HG03571 (cell line): ENCODE data around the gene OCA2.
"Not testable (repeated sequence)": the region's sequence is repeated elsewhere in the genome, so short reads cannot be mapped to it uniquely, and the experiment has no call there.

Experiments used
- ATAC-seq: cut with Tn5 transposase; IDR thresholded peaks from one replicate; pipeline ENCODE4 v1.9.1; 2021; ENCODE audit not compliant: unreplicated experiment

Gene OCA2

DNA sequence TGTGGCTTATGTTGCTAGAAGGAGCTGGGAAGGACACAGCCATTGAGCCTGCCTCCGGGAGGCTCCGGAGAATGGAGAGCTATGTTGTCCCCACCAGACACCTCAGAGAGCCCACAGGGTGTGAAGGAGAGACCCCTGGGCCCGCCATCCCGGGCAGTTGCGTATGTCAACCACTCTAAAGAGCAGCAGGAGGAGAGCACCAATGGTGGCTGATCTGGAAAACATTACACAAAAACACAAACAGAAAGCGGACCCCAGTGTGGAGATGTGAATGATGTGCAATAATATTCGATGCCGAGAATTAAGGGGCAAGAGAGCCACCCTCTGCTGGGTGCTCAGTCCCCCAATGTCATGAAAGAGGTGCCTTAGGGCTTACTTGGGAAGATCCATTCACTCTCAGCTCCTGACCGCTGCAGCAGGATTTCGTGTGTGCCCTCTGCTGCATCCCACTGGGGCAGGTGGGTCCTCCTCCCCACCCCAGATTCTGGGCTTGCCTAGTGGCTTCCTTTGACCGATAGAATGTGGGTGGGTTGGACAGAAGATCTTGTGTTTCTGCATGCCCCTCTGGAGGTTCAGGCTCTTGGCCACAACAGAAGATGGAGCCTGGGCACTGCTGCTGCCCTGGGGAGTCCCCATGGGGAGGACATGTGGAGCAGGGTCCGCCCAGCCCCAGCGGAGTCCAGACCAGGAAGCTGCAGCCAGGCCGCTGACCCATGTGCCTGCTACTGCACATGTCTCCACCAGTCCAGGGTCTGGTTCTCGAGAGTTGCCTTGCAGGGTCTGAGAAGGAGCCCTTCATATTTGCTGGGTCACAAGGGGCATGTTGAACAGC lies 245.3 kb downstream of the OCA2 start:
- ATAC-seq = no peak

DNA sequence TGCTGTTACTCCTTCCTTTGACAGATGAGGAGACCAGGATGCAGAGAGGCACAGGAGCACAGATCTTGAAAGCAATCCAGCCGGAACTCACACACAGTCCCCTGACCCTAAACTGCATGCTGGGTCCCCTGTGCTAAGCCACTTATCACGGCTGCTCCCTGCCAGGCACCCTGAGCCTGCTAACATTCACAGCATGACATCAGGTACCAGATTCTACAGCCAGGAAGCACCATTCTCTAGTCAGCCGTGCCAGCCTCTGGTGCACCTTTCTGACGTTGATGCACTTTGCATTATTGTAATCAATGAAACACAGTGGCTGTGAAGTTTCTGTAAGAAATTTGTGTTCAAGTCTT lies 247.3 kb downstream of the OCA2 start:
- ATAC-seq = no peak

DNA sequence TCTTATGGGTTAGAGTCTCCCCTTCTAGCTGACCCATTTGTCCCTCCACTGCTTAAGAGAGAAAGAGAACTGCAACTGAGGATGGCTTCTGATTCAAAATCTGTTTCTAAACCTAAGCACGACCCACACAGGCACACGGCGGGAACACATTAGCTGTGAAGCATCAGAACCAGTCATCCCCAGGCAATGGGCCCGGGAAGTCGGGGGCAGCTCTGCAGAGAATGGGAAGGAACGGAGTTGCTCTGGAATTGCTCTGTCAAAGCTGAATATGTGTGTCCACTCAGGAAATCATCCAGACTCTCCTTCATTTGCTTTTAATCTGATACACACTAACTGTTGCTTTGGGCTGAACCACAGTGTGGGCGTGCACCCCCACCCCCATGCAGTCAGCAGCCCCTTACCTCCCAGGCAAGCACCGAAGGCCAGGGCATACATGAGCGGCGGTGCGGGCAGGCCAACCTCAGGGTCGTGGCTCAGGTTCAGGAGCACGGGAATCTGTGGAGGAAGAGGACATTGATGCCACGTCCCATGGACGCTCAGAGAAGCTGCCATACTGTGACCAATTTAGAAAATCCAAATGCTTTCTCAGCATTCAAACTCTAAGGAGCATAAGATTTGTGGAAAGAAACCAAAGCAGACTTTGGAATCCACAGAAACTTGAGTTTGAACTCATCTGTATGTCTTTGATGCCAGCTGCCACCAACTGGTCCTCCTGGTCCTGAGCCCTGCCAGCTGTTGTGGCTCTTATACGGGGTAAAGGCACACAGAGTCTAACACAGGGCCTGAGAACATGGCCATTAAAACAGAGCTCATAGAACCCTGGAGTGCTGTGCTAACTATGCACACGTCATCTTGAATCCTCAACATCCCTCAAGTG lies 247.9 kb downstream of the OCA2 start:
- ATAC-seq = no peak

DNA sequence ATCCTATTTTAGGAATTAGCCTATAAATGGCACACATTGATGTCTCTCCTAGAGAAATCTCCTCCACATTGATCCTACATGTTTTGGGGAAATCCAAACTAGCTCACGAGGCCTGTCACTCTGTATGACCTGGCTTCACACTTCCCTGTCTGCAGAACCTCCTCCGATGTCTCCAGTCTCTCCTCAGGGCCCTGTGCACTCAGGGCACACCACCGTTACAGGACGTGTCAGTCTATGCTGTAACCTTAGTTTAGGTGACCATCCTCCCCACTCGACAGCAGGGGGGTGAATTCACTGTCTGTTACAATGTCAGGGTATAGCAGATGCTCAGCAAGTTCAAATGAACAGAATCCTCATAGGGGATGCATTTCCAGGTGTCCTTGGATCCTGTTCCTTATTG lies 249.1 kb downstream of the OCA2 start:
- no peak for ATAC-seq

DNA sequence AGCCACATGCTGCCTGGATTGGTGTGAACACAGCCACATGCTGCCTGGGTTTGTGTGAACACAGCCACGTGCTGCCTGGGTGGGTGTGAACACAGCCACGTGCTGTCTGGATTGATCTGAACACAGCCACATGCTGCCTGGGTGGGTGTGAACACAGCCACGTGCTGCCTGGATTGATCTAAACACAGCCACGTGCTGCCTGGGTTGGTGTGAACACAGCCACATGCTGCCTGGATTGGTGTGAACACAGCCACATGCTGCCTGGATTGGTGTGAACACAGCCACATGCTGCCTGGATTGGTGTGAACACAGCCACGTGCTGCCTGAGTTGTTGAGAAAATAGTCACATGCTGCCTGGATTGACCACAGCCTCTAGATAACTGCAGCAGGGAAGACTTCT lies 250.2 kb downstream of the OCA2 start:
- not testable (repeated sequence) for ATAC-seq

DNA sequence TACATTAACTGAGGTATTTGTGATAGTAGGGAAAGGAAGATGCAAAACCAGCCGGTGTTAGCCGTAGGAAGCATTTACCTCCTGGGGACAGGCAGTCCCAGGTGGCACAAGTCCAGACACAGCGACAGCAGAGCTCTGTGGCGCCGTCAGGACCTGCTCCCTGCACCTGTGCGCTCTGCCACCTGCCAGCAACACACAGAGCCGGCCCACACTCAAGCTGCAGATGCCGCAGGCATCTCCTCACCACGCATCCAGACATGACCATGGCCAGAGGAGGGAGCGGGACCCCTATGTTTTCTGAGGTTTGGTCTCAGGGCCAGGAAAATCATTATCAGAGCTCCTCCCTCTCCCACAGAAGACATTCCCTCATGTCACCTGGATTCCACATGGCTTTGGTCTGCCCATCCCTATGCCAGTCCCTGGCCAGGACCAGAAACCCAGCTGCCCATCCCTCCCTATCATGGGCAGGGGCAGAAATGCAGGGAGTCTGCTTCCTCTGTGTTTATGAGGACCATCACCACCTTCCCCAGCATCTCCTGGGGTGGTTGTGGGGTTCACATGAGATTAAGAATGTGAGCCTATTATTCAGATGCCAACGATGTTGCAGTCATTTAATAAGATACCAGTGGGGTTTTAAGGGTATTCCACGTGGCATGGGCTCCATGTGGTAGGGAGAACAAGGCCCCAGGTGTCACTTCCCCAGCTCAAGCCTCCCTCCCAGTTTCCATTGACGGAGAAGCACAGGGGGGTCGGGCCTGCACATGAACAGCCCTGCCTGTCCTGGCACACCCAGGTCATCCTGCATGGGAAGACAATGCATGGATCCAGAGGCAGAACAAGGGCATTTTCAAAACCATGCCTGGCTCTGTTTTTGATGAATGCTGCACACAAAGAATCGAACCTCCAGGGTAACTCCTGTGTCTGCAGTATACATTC lies 251.1 kb downstream of the OCA2 start:
- no peak for ATAC-seq

DNA sequence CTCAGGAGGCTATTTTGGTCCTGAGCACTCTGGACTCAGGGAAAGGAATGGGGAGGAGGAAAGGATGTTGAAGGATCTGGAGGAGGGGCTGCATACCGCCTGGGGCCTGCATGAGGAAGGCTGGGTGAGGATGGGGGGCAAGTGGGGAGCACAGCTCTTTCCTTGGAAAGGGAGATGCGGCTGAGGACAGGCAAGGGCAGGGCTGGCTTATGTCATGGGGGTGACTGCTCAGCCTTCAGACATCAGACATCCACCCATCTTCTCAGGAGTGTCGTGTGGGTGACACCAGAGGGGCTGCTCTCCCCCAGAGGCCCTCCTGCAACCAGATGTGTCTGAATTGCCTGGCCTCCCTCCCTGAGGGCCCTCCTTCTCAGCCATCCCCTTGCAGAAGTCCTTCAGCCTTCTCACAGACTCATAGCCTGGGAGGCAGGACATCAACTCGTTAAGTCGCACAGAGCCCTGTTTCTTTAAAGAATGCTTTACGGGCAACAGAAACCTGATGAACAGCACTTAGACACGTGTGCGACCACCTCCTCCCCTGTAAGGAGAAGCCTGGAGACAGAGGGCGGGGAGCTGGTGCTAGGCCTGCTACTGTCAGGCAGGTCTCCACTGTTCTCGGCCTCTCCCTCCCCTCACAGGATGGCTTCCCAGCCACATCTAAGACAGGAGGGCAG lies 252.3 kb downstream of the OCA2 start:
- ATAC-seq = no peak

DNA sequence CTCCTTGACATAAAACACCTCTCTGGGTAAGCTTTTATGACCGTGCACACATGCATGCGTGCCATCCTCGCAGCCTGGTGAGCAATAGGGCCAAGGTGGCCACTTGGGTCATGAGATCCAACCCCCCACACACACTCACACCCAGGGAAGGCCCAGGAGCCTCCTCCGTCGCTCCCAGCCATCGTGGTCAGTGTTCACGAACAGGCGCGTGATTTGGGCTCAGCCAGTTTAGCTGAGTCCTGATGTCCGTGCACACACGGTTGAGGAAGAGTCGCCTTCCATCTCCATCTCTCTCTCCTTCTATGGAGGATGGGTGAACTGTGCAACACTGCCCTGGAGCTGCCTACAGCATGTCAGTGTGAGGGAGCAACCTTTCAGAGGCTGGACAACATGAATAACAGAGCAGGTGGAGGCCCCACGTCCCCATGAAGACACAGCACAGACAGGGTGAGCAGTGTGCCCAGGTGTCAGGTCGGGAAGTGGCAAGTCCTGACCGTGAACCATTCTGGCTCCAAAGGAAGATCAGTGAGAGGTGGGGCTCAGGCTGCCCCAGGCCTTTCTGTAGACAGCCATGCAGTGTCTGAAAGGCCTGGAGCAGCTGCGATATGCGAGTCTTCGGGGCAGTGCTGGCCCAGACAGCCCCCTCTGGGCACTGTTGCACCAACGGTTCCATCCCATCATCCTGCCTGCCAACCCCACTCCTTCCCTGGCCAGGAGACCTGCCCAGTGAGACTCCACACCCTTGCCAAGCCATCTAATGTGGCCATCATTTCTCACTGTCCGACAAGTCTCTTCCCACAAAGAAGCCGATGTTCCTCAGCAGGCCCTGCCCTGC lies 253.4 kb downstream of the OCA2 start:
- ATAC-seq = no peak

DNA sequence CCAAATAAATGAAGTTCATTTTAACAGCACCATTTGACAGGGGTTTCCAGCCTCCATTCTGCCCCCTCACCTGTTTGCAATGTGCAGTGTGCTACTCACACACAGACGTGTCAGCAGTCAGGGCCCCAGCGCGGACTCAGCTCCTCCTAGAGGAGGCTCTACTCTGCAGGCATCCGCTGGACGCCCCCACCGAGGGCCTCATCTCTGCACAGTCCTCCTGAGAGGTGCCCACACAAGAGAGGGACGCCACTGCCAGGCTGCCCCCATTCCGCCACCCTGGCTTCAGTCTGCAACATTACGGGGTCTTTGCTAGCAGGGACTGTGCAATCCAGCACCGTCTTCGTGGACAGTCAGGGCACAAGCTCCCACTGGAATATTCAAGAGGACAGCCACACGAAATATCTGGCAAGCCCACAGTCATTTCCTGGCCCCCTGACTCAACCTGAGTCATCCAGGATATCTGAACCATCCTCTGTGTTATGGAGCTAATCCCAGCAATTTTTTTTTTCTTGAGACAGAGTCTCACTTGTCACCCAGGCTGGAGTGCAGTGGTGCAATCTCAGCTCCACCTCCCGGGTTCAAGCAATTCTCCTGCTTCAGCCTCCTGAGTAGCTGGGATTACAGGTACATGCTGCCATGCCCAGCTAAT lies 255.0 kb downstream of the OCA2 start:
- no peak for ATAC-seq

DNA sequence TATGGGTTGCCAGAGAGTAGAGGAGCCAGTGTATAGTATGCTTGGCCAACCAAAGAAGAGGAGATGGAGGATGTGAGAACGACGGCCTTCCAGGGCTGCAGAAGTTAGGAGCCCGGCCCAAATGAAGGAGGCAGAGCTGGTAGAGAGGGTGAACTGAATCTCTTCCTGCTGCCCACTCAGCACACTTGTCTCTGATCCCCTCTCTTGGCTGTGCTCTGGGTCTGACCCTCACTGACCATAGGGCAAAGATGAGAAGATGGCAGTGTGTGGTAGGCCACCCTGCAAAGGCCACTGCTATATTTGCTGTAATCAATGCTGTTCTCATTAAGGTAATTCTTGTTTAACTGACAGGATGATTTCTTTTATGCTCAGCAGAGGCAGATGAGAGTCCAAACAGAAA lies 256.0 kb downstream of the OCA2 start:
- ATAC-seq = no peak

DNA sequence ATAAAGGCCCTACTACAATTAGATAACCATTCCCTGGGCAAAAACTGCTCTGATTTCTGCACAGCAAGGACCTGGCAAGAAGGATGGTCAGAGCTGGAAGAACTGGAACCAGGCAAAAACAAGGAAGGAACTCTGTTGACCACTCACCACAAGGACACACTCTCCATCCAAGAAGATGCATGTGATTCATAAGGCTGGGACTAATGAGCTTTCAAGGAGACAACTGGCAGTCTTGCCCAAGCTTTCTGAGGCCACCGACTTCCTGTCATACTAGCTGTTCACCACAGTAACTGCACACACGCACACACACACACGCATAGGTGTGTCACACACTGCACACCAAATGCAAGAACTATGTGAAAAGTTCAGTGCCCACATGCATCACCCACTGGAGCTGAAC lies 256.6 kb downstream of the OCA2 start:
- no peak for ATAC-seq

DNA sequence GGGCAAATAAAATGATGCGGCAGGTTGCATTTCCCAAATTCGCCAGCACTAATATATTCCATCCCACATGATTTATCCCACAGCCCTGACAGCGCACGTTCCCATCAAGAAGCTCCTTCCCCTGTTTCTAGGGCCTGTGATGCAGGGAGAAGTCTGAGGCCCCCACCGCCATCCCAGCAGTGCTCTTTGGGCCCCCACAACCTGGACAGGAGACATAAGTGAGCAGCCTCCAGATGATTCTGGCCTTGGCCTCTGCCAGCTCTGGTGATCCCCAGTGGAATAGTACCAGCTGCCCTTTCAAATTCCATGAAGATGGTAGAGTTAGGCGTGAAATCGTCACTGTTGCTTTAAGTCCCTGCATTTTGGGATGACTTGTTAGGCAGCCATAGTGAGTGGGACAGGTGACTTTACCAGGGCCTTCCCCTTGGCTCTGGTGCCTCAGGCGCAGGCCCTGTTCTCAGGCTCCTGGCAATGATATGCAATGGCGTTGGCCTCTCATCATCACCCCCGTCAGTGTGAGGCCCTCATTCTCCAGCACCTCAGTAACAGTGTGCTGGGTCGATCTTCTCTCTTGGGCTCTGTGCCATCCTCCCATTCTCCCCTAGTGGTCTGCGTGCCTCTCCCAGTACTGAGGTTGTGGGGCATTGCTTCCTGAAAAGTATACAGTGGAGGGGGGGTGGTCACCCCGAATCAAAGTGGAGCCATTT lies 263.7 kb downstream of the OCA2 start:
- ATAC-seq = no peak

DNA sequence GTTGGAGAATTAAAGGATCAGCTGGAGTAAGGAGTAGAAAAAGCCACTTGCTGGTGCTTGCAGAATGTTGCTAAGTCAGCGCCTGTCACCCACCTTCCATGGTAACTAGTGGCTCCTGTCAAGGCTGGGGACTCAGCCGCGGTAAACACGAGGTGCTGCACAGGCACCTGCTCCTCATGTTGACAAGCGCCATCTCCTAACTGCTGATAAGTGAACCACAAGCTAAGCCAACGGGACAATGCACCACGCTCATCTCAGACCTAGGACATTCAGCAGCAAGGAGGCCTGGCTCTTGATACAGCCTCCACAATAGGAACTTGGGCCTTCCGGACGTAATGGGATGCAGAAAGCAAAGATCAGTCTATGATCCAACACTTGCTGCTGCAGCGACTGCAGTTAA lies 264.4 kb downstream of the OCA2 start:
- no peak for ATAC-seq

DNA sequence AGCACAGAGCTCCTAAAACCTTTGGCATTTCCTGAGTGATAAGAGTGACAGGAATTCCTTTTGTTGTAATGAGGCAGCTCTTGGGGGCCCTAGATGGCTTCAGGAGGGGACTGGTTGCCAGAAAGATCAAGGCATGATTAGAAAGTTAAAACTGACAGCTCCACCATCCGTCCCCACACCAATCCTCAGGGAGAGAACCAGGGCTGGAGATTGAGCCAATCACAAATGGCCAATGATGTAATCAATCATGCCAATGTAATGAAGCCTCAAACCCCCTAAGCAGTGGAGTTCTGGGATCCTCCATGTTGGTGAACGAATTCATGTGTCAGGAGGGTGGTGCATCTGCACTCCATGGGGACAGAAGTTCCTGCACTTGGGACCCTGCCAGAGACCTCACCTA lies 265.1 kb downstream of the OCA2 start:
- no peak for ATAC-seq

DNA sequence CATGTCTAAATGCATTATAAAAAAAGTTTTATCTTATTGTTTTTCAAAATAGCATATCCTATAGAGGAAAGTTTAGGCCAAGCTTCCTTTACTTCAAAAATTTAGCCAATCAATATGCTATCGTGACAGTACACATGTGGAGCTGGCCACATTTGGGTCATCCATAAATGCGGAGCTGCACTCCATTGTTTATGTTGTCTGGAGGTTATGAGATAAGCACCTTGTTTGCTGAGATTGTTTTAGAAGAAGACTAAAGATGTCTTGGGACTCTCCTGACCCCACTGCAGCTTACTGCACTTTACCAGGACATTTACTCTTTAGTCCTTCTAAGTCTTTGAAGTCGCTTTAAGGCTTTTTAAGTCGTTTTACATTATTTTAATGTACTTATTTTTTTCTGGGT lies 265.9 kb downstream of the OCA2 start:
- no peak for ATAC-seq

DNA sequence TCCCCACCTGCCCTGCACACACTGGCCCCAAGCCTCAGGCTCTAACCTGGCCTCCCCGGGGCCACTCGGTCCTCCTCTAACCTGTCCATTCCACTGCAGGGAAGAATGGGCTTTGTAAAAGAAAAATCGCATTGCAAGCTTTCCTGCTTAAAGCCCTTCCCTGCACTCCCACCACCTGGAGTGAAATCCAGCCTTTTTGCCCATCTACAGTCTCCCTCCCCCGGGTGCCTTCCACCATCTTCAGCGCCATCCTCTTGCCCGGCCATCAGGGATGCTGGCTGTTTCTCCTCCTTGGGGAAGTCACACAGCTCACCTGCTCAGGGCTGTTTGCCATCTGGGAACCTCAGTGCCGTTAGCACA lies 266.9 kb downstream of the OCA2 start:
- ATAC-seq = no peak

DNA sequence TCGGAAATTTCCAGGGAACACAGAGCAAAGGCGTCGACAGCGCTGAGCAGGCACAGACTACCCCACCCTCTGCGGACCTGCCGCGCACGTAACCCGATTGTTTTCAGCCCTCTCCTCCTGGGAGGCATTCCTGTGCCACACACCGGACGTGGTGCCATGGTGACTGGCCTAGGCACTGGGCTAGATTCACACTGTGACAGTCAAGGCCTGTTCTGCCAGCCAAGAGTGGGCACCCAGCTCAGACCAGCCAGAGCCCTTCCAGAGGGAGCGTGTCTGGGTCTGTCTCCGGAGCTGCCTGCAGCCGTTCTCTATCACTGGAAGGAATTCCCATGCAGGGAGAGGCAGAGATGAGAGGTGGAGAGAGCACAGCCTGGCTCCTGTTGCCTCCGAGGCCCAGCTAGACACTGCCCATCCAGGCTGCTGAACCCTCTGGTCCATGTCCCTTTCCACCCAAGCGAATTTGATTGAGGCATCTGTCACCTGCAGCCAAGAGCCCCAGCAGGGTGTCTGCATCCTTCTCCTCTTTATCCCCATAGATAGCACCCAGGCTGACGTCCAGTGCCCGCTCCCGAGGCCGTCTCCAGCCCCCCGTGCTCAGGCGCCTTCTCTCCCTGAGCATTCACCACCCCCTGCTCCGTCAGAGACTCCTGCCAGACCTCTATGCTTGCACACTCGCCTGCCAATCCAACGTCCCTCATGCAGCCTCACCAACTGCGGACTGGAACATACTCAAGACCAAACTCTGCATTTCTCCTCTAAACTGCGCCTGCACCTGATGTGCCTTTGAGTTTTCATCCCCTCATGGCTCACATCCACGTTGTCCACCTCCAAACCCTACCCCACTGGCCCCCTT lies 267.5 kb downstream of the OCA2 start:
- no peak for ATAC-seq

DNA sequence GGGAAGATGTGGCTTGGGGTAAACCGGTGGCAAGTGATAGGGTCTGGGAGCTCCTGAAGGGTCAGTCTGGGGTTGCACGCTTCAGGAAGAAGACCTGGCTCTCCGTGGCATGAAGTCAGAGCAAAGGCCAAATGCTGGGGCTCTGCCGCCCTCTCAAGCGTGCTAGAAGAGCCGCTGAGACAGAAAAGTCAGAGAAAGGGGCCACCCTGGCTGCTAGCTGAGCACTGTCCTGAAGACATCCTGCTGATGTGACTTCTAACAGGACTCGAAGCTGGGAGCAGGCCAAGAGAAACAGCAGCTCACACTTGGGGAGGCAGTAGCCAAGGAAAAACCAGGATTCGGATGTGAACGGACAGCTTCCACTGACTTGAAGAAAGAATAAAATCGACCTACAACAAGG lies 270.4 kb downstream of the OCA2 start:
- ATAC-seq = no peak
